H9 (cell line): ENCODE data around the gene LMAN1. TPM values are rescaled to one million over a fixed set of nuclear protein-coding genes. Genes with fewer than 3 reads are reported as not detected.

Experiments used
- DNase-seq: peaks from one replicate; pipeline ENCODE4 v3.0.0-alpha.2; 2017
- H2AFZ ChIP-seq: one replicate; pipeline ENCODE4 v1.6.1; 2013; ENCODE audit warnings: mild to moderate bottlenecking, low read length, control low read depth, moderate library complexity
- H2AK5ac ChIP-seq: 2 replicates; pipeline ENCODE4 v1.6.1; 2013; ENCODE audit warnings: low read length, control low read depth, mixed read lengths; ENCODE audit not compliant: insufficient read length
- H2BK120ac ChIP-seq: one replicate; pipeline ENCODE4 v1.6.1; 2013; ENCODE audit warnings: low read depth, mild to moderate bottlenecking, low read length, control low read depth, inconsistent platforms; ENCODE audit not compliant: poor library complexity, severe bottlenecking
- H2BK12ac ChIP-seq: 2 replicates; pipeline ENCODE4 v1.6.1; 2013; ENCODE audit warnings: low read length, control low read depth, mixed read lengths, low read depth; ENCODE audit not compliant: insufficient read length
- H2BK15ac ChIP-seq: 2 replicates; pipeline ENCODE4 v1.6.1; 2013; ENCODE audit warnings: low read depth, low read length, control low read depth
- H2BK20ac ChIP-seq: one replicate; pipeline ENCODE4 v1.6.1; 2013; ENCODE audit warnings: low read depth, mild to moderate bottlenecking, low read length, control low read depth, inconsistent platforms; ENCODE audit not compliant: poor library complexity, severe bottlenecking
- H2BK5ac ChIP-seq: 2 replicates; pipeline ENCODE4 v1.6.1; 2013; ENCODE audit warnings: low read length, control low read depth, mixed read lengths; ENCODE audit not compliant: insufficient read length
- H3K14ac ChIP-seq: 2 replicates; pipeline ENCODE4 v1.6.1; 2013; ENCODE audit warnings: low read length, control low read depth; ENCODE audit not compliant: insufficient read depth
- H3K18ac ChIP-seq: 2 replicates; pipeline ENCODE4 v1.6.1; 2013; ENCODE audit warnings: low read depth, mild to moderate bottlenecking, mixed read lengths, low read length, control low read depth; ENCODE audit not compliant: insufficient read length
- H3K23ac ChIP-seq: 2 replicates; pipeline ENCODE4 v1.6.1; 2013; ENCODE audit warnings: low read length, control low read depth, mixed read lengths, low read depth; ENCODE audit not compliant: insufficient read length
- H3K23me2 ChIP-seq: 2 replicates; pipeline ENCODE4 v1.6.1; 2013; ENCODE audit warnings: low read depth, mild to moderate bottlenecking, mixed read lengths, low read length, control low read depth; ENCODE audit not compliant: insufficient read length, poor library complexity, severe bottlenecking
- H3K27ac ChIP-seq: 2 replicates; pipeline ENCODE4 v1.5.1; 2013; ENCODE audit warnings: low read length, control low read depth, mixed read lengths, low read depth; ENCODE audit not compliant: insufficient read length
- H3K27me3 ChIP-seq: 2 replicates; pipeline ENCODE4 v1.6.1; 2013; ENCODE audit warnings: low read length, control low read depth, inconsistent platforms; ENCODE audit not compliant: insufficient read depth
- H3K4ac ChIP-seq: 2 replicates; pipeline ENCODE4 v1.6.1; 2013; ENCODE audit warnings: low read depth, mild to moderate bottlenecking, control low read depth, inconsistent platforms, low read length, moderate library complexity
- H3K4me1 ChIP-seq: 2 replicates; pipeline ENCODE4 v1.6.1; 2013; ENCODE audit warnings: low read length, control low read depth, inconsistent platforms; ENCODE audit not compliant: insufficient read depth
- H3K4me2 ChIP-seq: 2 replicates; pipeline ENCODE4 v1.6.1; 2013; ENCODE audit warnings: low read length, control low read depth, mixed read lengths; ENCODE audit not compliant: insufficient read length, insufficient read depth
- H3K56ac ChIP-seq: 2 replicates; pipeline ENCODE4 v1.6.1; 2013; ENCODE audit warnings: low read depth, mild to moderate bottlenecking, mixed read lengths, low read length, control low read depth; ENCODE audit not compliant: insufficient read length
- H3K79me1 ChIP-seq: 2 replicates; pipeline ENCODE4 v1.6.1; 2013; ENCODE audit warnings: low read depth, mild to moderate bottlenecking, moderate library complexity, low read length, control low read depth, inconsistent platforms; ENCODE audit not compliant: insufficient read depth, poor library complexity, severe bottlenecking
- H3K79me2 ChIP-seq: 2 replicates; pipeline ENCODE4 v1.6.1; 2013; ENCODE audit warnings: low read length, control low read depth, inconsistent platforms; ENCODE audit not compliant: insufficient read depth
- H3K9ac ChIP-seq: 2 replicates; pipeline ENCODE4 v1.6.1; 2013; ENCODE audit warnings: low read length, control low read depth, mixed read lengths; ENCODE audit not compliant: insufficient read length; ENCODE audit errors: extremely low read depth
- H3K9me3 ChIP-seq: one replicate; pipeline ENCODE4 v1.6.1; 2013; ENCODE audit warnings: low read depth, low read length, inconsistent platforms; ENCODE audit not compliant: control insufficient read depth
- H3T11ph ChIP-seq: one replicate; pipeline ENCODE4 v1.6.1; 2013; ENCODE audit warnings: mild to moderate bottlenecking, low read length, control low read depth, inconsistent platforms
- H4K20me1 ChIP-seq: one replicate; pipeline ENCODE4 v1.6.1; 2013; ENCODE audit not compliant: control insufficient read depth, insufficient read length, insufficient read depth
- H4K5ac ChIP-seq: 2 replicates; pipeline ENCODE4 v1.6.1; 2013; ENCODE audit warnings: low read depth, mild to moderate bottlenecking, mixed read lengths, low read length, control low read depth; ENCODE audit not compliant: insufficient read length
- H4K8ac ChIP-seq: replicated peaks from 2 replicates; pipeline ENCODE4 v1.6.1; 2013; ENCODE audit warnings: low read length, control low read depth, mixed read lengths, low read depth; ENCODE audit not compliant: insufficient read length
- H4K91ac ChIP-seq: 2 replicates; pipeline ENCODE4 v1.6.1; 2013; ENCODE audit warnings: low read depth, mild to moderate bottlenecking, moderate library complexity, mixed read lengths, low read length, control low read depth; ENCODE audit not compliant: insufficient read length
- H3K27ac Mint-ChIP-seq, 3 experiments: 2 replicates in 2 of 3; 3 replicates in 1 of 3; pipeline ENCODE4 v1.8.0; 2020 to 2021; ENCODE audit warnings: mixed read lengths in 3 of 3, mild to moderate bottlenecking in 1 of 3, moderate library complexity in 1 of 3
- H3K27me3 Mint-ChIP-seq: 2 replicates; pipeline ENCODE4 v1.8.0; 2021; ENCODE audit warnings: low read depth, mild to moderate bottlenecking, moderate library complexity, mixed read lengths
- H3K36me3 Mint-ChIP-seq, 3 experiments: 2 replicates in 2 of 3; 3 replicates in 1 of 3; pipeline ENCODE4 v1.8.0; 2020 to 2021; ENCODE audit warnings: low read depth in 3 of 3, mixed read lengths in 3 of 3; ENCODE audit not compliant: insufficient read depth in 1 of 3
- H3K4me1 Mint-ChIP-seq, 2 experiments: 2 replicates each; pipeline ENCODE4 v1.8.0; 2020; ENCODE audit warnings: mixed read lengths in 2 of 2
- H3K4me3 Mint-ChIP-seq, 2 experiments: 2 replicates in 1 of 2; 3 replicates in 1 of 2; pipeline ENCODE4 v1.8.0; 2020 to 2021; ENCODE audit warnings: mild to moderate bottlenecking in 2 of 2, mixed read lengths in 2 of 2, moderate library complexity in 1 of 2
- H3K9me3 Mint-ChIP-seq, 2 experiments: 2 replicates in 1 of 2; 3 replicates in 1 of 2; pipeline ENCODE4 v1.8.0; 2020; ENCODE audit warnings: mild to moderate bottlenecking in 2 of 2, mixed read lengths in 2 of 2, moderate library complexity in 1 of 2
- WGBS: extraction: QIAGEN DNeasy Blood & Tissue Kit; methylation state at CpG from one replicate; pipeline ENCODE4 v1.1.7; 2013; ENCODE audit warnings: missing lambda C conversion rate, low lambda C conversion rate, mixed read lengths; ENCODE audit not compliant: insufficient read length; ENCODE audit errors: extremely low coverage; 5-methylcytosine and 5-hydroxymethylcytosine counted together
- total RNA-seq: library from RNA; stranded (reverse); gene quantifications from 2 replicates; pipeline ENCODE4 v1.2.1, GENCODE V29; 2021
- TF ChIP-seq, protein P1 (sequence below): fragments of 200-600 bp; sonication (generic); conservative IDR thresholded peaks from 3 replicates; pipeline ENCODE4 v1.8.0; 2021; ENCODE audit warnings: antibody characterized with exemption, mild to moderate bottlenecking

LMAN1 gene
- total RNA-seq, 1 experiment from 2014 or later = 63.6 TPM

DNA sequence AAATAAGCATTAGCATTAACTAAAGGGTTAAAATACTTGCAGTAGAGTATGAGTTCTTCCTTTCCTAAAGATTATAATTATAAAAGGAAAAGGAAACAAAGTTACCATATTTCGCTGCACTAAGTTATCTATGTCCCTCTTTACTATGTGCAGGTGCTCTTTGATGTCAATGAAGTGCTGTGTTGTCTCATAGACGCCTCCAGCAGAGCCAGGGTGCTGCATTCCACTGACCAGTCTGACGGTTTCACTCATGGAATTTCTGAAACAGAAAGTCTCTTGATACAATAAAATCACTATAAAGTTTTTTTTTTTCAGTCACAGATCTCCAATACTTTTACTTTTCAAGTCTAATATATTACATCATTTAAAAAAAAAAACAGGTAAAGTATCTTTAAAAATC, 26.1 kb downstream of the LMAN1 start:
- Histone ChIP-seq H4K8ac (no peak overlapping the region), H3K27me3 (no peaks in the 10 kb centered on the region), H3T11ph (no peak overlapping the region), H3K9me3 (no peaks in the 10 kb centered on the region), H3K14ac (no peak overlapping the region), H3K9ac (no peak overlapping the region), H4K91ac (no peak overlapping the region), H3K79me2 (no peaks in the 10 kb centered on the region), H3K4ac (no peak overlapping the region), H4K20me1 (no peaks in the 10 kb centered on the region), H3K23ac (no peak overlapping the region), H3K27ac (no peak overlapping the region), H2BK5ac (no peak overlapping the region), H4K5ac (no peak overlapping the region), H2BK15ac (no peak overlapping the region), H3K23me2 (no peaks in the 10 kb centered on the region), H2AFZ (no peak overlapping the region), H3K4me1 (no peaks in the 10 kb centered on the region), H2BK20ac (no peak overlapping the region), H2BK120ac (no peak overlapping the region), H3K79me1 (no peaks in the 10 kb centered on the region), H2AK5ac (no peak overlapping the region), H2BK12ac (no peak overlapping the region), H3K18ac (no peak overlapping the region), H3K56ac (no peak overlapping the region), H3K4me2 (no peak overlapping the region)
- no peak for DNase-seq
- WGBS = no CpG with 5 or more reads among the region's 3 CpGs
- TF ChIP-seq, protein P1, sequence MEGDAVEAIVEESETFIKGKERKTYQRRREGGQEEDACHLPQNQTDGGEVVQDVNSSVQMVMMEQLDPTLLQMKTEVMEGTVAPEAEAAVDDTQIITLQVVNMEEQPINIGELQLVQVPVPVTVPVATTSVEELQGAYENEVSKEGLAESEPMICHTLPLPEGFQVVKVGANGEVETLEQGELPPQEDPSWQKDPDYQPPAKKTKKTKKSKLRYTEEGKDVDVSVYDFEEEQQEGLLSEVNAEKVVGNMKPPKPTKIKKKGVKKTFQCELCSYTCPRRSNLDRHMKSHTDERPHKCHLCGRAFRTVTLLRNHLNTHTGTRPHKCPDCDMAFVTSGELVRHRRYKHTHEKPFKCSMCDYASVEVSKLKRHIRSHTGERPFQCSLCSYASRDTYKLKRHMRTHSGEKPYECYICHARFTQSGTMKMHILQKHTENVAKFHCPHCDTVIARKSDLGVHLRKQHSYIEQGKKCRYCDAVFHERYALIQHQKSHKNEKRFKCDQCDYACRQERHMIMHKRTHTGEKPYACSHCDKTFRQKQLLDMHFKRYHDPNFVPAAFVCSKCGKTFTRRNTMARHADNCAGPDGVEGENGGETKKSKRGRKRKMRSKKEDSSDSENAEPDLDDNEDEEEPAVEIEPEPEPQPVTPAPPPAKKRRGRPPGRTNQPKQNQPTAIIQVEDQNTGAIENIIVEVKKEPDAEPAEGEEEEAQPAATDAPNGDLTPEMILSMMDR = no peak
- Mint-ChIP-seq H3K9me3 (no peaks in the 10 kb centered on the region), H3K4me1 (no peaks in the 10 kb centered on the region), H3K4me3 (no peak overlapping the region), H3K27ac (no peak overlapping the region; a peak in 1 of 7 replicates), H3K27me3 (no peaks in the 10 kb centered on the region), H3K36me3 (peaks cover 15 to 63% (median 61%) of the 10 kb centered on the region in 3 experiments)
